PC-3 (cell line): ENCODE results near the gene VKORC1L1. TPM values are rescaled to one million over a fixed set of nuclear protein-coding genes. Genes with fewer than 3 reads are reported as not detected.
"Not testable (repeated sequence)": the region's sequence is repeated elsewhere in the genome, so short reads cannot be mapped to it uniquely, and the experiment has no call there.

Experiments
- ATAC-seq: fragments of 200-7000 bp; cut with Tn5 transposase; 2 replicates; pipeline ENCODE4 v1.9.1; 2020; ENCODE audit warnings: mild to moderate bottlenecking, moderate library complexity
- BruUV-seq: library from RNA; stranded (reverse); fragments of 400-500 nt; replicated peaks from 2 replicates; lab custom pipeline; 2021; lab: Mats Ljungman, UMichigan
- CTCF ChIA-PET: fragments of 300-600 bp; sonication (Branson Sonifier 250); formaldehyde crosslinking; loops from one replicate; lab custom pipeline; 2022; ENCODE audit warnings: antibody characterized with exemption; lab: Charles Lee
- POLR2A ChIA-PET: fragments of 300-600 bp; sonication (Branson Sonifier 250); formaldehyde crosslinking; loops from one replicate; lab custom pipeline; 2022; ENCODE audit warnings: antibody characterized with exemption; ENCODE audit not compliant: unreplicated experiment; lab: Charles Lee
- DNase-seq: peaks from one replicate; pipeline ENCODE4 v3.0.0-alpha.2; 2015
- H2AFZ ChIP-seq: fragments of 300-600 bp; sonication (generic); 2 replicates; pipeline ENCODE4 v1.6.0; 2016; ENCODE audit warnings: antibody characterized with exemption, low read length
- H3F3A ChIP-seq: fragments of 300-600 bp; sonication (generic); one replicate; pipeline ENCODE4 v1.6.0; 2017; ENCODE audit warnings: antibody characterized with exemption, low read length, control low read depth, mild to moderate bottlenecking; ENCODE audit not compliant: unreplicated experiment
- H3K27ac ChIP-seq: fragments of 300-600 bp; sonication (generic); 2 replicates; pipeline ENCODE4 v1.5.1; 2016; ENCODE audit warnings: mild to moderate bottlenecking, low read length
- H3K27me3 ChIP-seq: fragments of 300-600 bp; sonication (generic); 2 replicates; pipeline ENCODE4 v1.6.1; 2016; ENCODE audit warnings: low read length, mixed read lengths
- H3K36me3 ChIP-seq: fragments of 300-600 bp; sonication (generic); 2 replicates; pipeline ENCODE4 v1.6.1; 2016; ENCODE audit warnings: low read depth, mixed run types, low read length, mixed read lengths
- H3K4me1 ChIP-seq: fragments of 300-600 bp; sonication (generic); 2 replicates; pipeline ENCODE4 v1.5.1; 2016; ENCODE audit warnings: low read length; ENCODE audit not compliant: insufficient read depth
- H3K4me2 ChIP-seq: fragments of 300-600 bp; sonication (generic); 2 replicates; pipeline ENCODE4 v1.6.0; 2016; ENCODE audit warnings: low read length
- H3K4me3 ChIP-seq: fragments of 300-600 bp; sonication (generic); 2 replicates; pipeline ENCODE4 v1.5.1; 2016; ENCODE audit warnings: mild to moderate bottlenecking, low read length, mixed read lengths
- H3K79me2 ChIP-seq: fragments of 300-600 bp; sonication (generic); 2 replicates; pipeline ENCODE4 v1.6.1; 2017; ENCODE audit warnings: low read length, mixed read lengths
- H3K9ac ChIP-seq: fragments of 300-600 bp; sonication (generic); 2 replicates; pipeline ENCODE4 v1.6.0; 2016; ENCODE audit warnings: mild to moderate bottlenecking, low read length
- H3K9me2 ChIP-seq: fragments of 300-600 bp; sonication (generic); replicated peaks from 2 replicates; pipeline ENCODE4 v1.6.1; 2016; ENCODE audit warnings: mixed run types, low read length, mixed read lengths
- H3K9me3 ChIP-seq: fragments of 300-600 bp; sonication (generic); 2 replicates; pipeline ENCODE4 v1.6.1; 2016; ENCODE audit warnings: low read length, mixed read lengths
- H4K20me1 ChIP-seq: fragments of 300-600 bp; sonication (generic); 2 replicates; pipeline ENCODE4 v1.6.1; 2016; ENCODE audit warnings: low read length, mixed read lengths
- EZH2 ChIP-seq: fragments of 300-600 bp; sonication (generic); IDR thresholded peaks from one replicate; pipeline ENCODE4 v1.6.1; 2017; ENCODE audit warnings: antibody characterized with exemption, mild to moderate bottlenecking, low read length; ENCODE audit not compliant: unreplicated experiment
- EZH2phosphoT487 ChIP-seq: fragments of 300-600 bp; sonication (generic); IDR thresholded peaks from 2 replicates; pipeline ENCODE4 v1.6.1; 2018; ENCODE audit warnings: mild to moderate bottlenecking, antibody characterized with exemption, low read length, borderline replicate concordance
- intact Hi-C: fragments of 100-400 bp; cut with micrococcal nuclease; formaldehyde crosslinking; loops from 2 replicates; pipeline ENCODE4 v1.9.0; 2023
- total RNA-seq: library from RNA; depleted of rRNA; stranded (reverse); fragments of >200 nt; gene quantifications from 2 replicates; pipeline ENCODE4 v1.2.3, GENCODE V29; 2014
- TF ChIP-seq, protein P1 (sequence below): fragments of 300-600 bp; sonication (generic); conservative IDR thresholded peaks from 2 replicates; pipeline ENCODE4 v1.5.1; 2017; ENCODE audit warnings: antibody characterized with exemption, low read depth, mild to moderate bottlenecking, low read length

The VKORC1L1 gene
- total RNA-seq, 1 experiment from 2014 or later, result 7.6 TPM

GRCh38 chr7:65888434-65889156 lies 15.7 kb downstream of the VKORC1L1 start:
- POLR2A ChIA-PET, result interaction anchor here (0.6 kb wide), 1 partner anchor 118 kb away, joined by 4 read pairs; no protein-coding TSS in a partner anchor
- H3K9ac ChIP-seq, H4K20me1 ChIP-seq, H3K4me2 ChIP-seq, ATAC-seq, H3K4me3 ChIP-seq, H3K9me3 ChIP-seq, H3K9me2 ChIP-seq, H3F3A ChIP-seq, H3K79me2 ChIP-seq, H3K36me3 ChIP-seq, DNase-seq, H2AFZ ChIP-seq, CTCF ChIA-PET, BruUV-seq, H3K27me3 ChIP-seq, H3K27ac ChIP-seq, H3K4me1 ChIP-seq: not testable (repeated sequence)
- intact Hi-C loops, result loop anchor here (10.0 kb wide), 1 partner anchor 46 kb away; no protein-coding TSS in a partner anchor

- H3K9me2 ChIP-seq, H3K36me3 ChIP-seq, H3K4me1 ChIP-seq, H4K20me1 ChIP-seq, DNase-seq, H3K4me2 ChIP-seq, BruUV-seq, H3K27me3 ChIP-seq, H3F3A ChIP-seq, H3K9me3 ChIP-seq, H2AFZ ChIP-seq, POLR2A ChIA-PET, H3K4me3 ChIP-seq, H3K79me2 ChIP-seq, H3K9ac ChIP-seq: not testable (repeated sequence)
- intact Hi-C loops, result loop anchor here (10.0 kb wide), 1 partner anchor 45 kb away; no protein-coding TSS in a partner anchor
- CTCF ChIA-PET, result interaction anchor here (0.6 kb wide), 1 partner anchor 611 kb away, joined by 9 read pairs; no protein-coding TSS in a partner anchor
- H3K27ac ChIP-seq, result peak overlapping the region; percentile 41; the same call in 1 of the 2 replicates
- ATAC-seq, result peak; percentile 89
Measured at GRCh38 chr7:65889722-65890121, 16.8 kb downstream of the VKORC1L1 start.

GRCh38 chr7:65892161-65892560 lies 19.3 kb downstream of the VKORC1L1 start:
- POLR2A ChIA-PET, result no interaction called here
- ATAC-seq (no peak), DNase-seq (no peak)
- Histone ChIP-seq H3K4me3 (no peak overlapping the region), H3K27me3 (no peaks in the 10 kb centered on the region), H3K4me2 (no peak overlapping the region), H3K9me3 (no peaks in the 10 kb centered on the region), H3K9me2 (no peaks in the 10 kb centered on the region), H3K9ac (no peak overlapping the region), H4K20me1 (no peaks in the 10 kb centered on the region), H3F3A (no peaks in the 10 kb centered on the region), H2AFZ (no peak overlapping the region), H3K36me3 (no peaks in the 10 kb centered on the region; the same call in 1 of the 2 replicates), H3K79me2 (no peaks in the 10 kb centered on the region), H3K27ac (no peak overlapping the region), H3K4me1 (no peaks in the 10 kb centered on the region)
- intact Hi-C loops, result no loop called here
- CTCF ChIA-PET, result no interaction called here
- no TSS peak for BruUV-seq
- TF ChIP-seq EZH2, result no peak
- no peak for TF ChIP-seq EZH2phosphoT487
- TF ChIP-seq, protein P1, sequence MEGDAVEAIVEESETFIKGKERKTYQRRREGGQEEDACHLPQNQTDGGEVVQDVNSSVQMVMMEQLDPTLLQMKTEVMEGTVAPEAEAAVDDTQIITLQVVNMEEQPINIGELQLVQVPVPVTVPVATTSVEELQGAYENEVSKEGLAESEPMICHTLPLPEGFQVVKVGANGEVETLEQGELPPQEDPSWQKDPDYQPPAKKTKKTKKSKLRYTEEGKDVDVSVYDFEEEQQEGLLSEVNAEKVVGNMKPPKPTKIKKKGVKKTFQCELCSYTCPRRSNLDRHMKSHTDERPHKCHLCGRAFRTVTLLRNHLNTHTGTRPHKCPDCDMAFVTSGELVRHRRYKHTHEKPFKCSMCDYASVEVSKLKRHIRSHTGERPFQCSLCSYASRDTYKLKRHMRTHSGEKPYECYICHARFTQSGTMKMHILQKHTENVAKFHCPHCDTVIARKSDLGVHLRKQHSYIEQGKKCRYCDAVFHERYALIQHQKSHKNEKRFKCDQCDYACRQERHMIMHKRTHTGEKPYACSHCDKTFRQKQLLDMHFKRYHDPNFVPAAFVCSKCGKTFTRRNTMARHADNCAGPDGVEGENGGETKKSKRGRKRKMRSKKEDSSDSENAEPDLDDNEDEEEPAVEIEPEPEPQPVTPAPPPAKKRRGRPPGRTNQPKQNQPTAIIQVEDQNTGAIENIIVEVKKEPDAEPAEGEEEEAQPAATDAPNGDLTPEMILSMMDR, result no peak
